COLO829 (cell line): Measurements from ENCODE around the gene SCAF4.
"Not testable (repeated sequence)": the region's sequence is repeated elsewhere in the genome, so short reads cannot be mapped to it uniquely, and the experiment has no call there.

Source experiments
- DNase-seq: peaks from one replicate; pipeline ENCODE4 v3.0.0; 2012; ENCODE audit warnings: low spot score

Gene SCAF4, protein sequence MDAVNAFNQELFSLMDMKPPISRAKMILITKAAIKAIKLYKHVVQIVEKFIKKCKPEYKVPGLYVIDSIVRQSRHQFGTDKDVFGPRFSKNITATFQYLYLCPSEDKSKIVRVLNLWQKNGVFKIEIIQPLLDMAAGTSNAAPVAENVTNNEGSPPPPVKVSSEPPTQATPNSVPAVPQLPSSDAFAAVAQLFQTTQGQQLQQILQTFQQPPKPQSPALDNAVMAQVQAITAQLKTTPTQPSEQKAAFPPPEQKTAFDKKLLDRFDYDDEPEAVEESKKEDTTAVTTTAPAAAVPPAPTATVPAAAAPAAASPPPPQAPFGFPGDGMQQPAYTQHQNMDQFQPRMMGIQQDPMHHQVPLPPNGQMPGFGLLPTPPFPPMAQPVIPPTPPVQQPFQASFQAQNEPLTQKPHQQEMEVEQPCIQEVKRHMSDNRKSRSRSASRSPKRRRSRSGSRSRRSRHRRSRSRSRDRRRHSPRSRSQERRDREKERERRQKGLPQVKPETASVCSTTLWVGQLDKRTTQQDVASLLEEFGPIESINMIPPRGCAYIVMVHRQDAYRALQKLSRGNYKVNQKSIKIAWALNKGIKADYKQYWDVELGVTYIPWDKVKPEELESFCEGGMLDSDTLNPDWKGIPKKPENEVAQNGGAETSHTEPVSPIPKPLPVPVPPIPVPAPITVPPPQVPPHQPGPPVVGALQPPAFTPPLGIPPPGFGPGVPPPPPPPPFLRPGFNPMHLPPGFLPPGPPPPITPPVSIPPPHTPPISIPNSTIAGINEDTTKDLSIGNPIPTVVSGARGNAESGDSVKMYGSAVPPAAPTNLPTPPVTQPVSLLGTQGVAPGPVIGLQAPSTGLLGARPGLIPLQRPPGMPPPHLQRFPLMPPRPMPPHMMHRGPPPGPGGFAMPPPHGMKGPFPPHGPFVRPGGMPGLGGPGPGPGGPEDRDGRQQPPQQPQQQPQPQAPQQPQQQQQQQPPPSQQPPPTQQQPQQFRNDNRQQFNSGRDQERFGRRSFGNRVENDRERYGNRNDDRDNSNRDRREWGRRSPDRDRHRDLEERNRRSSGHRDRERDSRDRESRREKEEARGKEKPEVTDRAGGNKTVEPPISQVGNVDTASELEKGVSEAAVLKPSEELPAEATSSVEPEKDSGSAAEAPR

DNA sequence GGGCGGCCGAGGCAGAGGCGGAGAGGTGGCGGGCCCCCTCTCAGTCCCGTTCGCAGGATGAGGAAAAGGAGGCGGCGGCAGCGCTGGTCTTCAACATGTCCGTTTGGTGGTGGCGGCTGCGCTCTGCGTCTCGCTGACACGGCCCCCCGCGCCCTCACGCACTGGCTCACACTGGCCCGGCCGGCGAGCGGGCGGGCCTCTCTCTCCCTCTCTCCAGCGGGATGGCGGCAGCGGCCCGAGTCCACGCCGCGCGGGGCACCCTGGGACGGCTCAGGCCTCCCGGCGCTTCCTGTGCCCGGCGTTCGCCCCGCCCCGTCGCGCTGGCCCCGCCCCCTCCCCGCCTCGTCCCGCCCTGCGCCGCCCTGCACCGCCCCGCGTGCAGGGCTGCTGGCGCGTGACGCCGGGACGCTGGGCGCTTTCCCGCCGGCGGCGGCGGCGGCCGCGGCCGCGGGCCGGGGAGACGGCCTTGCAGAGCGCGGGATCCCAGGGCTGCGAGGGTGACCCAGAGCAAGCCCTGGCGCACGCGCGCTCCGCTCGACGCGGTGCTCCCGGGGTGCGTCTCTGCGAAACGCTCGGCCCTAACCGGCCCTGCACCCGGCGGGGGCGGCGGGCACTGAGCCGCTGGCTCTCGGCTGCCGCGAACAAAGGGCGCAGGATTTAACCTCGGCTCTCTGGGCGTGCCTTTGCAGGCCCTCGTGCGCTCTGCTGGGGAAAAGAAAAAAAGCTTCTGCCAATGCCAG is at the start of gene SCAF4:
TSS of gene SCAF4 (minus strand) at position 262 of the 740 bp plus-strand sequence. CDS start 426 bp downstream, outside the sequence.
- peak; percentile 94 for DNase-seq

- DNase-seq, result no peak
Measured at GRCh38 chr21:31780944-31781343, 49.0 kb upstream of the SCAF4 start.

DNA sequence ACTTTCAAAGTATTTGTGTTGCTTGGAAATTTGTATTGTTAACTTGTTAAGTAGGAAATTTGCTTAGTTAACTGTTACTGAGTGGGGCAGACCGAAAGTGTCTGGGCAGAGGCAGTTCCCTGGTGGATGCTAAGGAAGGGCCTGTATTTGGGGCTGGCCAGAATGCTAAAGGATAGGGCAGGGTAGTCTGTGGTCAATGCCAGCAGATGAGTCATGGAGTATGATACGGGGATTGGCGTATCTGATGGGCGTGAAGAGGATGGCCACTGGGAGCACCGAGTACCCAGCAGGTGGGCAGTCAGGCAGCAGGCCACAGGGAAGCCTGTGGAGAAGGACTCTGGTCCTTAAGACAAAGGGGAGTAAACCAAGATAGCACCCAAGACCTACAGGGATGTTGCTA is 46.6 kb upstream of the SCAF4 start:
- no peak for DNase-seq

DNA sequence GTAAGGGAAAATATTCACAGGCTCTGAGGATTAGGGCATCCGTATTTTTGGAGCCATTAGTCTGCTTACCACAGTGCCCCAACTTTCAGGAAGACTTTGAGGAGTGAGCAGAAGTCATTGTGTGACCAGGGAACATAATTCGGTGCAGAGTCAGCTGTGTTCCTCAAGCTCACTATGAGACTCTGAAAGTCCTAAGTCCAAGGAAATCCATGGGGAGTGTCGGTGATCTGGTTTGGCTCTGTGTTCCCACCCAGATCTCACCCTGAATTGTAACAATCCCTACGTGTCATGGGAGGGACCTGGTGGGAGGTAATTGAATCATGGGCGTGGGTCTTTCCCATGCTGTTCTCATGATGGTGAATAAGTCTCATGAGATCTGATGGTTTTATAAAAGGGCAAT is 45.9 kb upstream of the SCAF4 start:
- DNase-seq, result no peak

GRCh38 chr21:31774031-31774430 is 42.1 kb upstream of the SCAF4 start:
- no peak for DNase-seq

- no peak for DNase-seq
Measured at GRCh38 chr21:31772674-31773555, 41.0 kb upstream of the SCAF4 start.

- no peak for DNase-seq
Measured at GRCh38 chr21:31771685-31772084, 39.8 kb upstream of the SCAF4 start.

GRCh38 chr21:31768710-31769109 is 36.8 kb upstream of the SCAF4 start:
- DNase-seq, result no peak

- no peak for DNase-seq
Measured at GRCh38 chr21:31766899-31767298, 35.0 kb upstream of the SCAF4 start.

DNA sequence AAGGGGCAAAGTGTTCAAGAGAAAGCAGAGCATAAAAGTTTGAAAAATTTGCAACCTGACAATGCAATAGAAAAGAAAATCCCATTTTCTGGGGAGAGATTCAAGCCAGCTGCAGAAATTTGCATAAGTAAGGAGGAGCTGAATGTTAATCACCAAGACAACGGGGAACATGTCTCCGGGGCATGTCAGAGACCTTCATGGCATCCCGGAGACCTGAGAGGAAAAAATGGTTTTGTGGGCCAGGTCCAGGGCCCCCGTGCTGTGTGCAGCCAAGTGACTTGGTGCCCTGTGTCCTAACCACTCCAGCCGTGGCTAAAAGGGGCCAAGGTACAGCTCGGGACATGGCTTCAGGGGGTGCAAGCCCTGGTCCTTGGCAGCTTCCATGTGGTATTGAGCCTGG is 33.9 kb upstream of the SCAF4 start:
- not testable (repeated sequence) for DNase-seq

DNA sequence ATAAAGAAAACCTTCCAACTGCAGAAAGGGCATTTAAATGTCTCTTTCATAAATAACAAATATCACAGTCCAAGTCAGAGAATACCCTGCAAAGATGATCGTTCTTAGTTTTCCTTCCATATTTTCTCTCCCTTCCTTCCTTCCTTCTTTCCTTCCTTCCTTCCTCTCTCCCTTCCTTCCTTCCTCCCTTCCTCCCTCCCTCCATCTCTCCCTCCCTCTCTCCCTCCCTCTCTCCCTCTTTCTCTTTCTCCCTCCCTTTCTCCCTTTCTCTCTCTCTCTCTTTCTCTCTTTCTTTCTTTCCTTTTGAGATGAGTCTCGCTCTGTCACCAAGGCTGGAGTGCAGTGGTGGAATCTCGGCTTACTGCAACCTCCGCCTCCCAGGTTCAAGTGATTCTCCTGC is 29.0 kb upstream of the SCAF4 start:
- DNase-seq, result no peak

DNA sequence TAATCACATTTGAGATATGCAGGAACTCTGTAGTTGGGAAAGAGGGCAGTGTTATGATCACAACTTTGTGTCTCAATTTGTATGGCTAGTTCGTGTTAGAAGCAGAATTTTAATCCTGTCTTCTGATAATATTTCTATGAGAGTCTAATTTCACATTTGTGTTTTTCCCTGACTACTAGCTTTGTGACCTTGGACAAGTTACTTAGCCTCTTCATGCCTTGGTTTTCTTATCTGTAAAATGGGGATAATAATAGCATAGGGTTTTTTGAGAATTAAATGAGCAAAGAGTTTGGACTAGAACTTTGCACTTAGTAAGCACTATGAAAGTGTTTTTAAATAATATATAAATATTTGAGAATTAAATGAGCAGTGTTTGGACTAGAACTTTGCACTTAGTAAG is 24.9 kb upstream of the SCAF4 start:
- DNase-seq, result no peak

DNA sequence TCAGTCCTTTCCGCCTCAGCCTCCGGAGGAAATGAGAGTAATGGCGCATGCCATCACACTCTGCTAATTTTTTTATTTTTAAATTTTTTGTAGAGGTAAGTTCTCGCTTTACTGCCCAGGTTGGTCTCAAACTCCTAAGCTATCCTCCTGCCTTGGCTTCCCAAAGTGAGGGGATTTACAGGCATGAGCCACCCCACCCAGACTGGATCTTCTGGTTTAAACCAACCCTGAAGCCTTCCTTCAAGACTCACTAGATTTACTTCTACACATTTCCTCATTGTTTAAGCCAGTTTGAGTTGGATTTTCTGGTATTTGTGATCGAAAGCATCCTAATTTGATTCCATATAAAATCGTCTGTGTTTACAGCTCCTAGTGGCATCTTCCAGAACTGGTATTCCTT is 23.1 kb upstream of the SCAF4 start:
- no peak for DNase-seq

DNA sequence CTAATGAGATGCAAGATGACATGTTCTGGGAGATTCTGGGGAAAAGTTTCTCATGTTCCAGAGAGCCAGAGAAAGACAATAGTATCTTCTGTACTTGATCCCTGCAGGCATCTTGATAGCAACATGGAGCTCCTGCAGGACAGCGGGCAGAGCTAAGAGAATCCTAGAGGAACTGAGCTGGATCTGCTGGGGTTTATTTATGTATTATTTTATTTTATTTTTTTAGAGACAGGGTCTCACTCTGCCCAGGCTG is 22.7 kb upstream of the SCAF4 start:
- peak; percentile 68 for DNase-seq

- no peak for DNase-seq
Measured at GRCh38 chr21:31753949-31754707, 22.2 kb upstream of the SCAF4 start.

GRCh38 chr21:31752967-31753366 is 21.0 kb upstream of the SCAF4 start:
- DNase-seq, result no peak

DNA sequence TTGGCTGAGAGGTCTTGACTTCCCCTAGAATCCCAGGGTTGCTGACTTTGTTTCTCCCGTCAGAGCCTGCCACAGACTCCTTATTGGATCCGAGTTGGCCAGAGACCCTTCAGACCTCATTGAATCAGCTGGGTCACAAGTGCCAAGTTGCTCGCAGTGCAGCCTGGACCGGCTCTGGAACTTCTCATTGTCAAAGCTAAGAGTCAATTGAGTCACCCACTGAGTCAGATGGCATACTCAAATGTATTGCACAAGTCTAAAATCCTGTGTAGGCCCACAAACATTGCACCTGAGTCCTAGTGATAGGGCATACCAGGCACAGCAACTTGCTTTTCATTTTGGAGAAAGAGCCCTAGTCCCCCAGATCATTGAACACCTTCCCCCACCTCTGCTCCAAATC is 20.4 kb upstream of the SCAF4 start:
- no peak for DNase-seq

- no peak for DNase-seq
Measured at GRCh38 chr21:31750843-31751242, 18.9 kb upstream of the SCAF4 start.

DNA sequence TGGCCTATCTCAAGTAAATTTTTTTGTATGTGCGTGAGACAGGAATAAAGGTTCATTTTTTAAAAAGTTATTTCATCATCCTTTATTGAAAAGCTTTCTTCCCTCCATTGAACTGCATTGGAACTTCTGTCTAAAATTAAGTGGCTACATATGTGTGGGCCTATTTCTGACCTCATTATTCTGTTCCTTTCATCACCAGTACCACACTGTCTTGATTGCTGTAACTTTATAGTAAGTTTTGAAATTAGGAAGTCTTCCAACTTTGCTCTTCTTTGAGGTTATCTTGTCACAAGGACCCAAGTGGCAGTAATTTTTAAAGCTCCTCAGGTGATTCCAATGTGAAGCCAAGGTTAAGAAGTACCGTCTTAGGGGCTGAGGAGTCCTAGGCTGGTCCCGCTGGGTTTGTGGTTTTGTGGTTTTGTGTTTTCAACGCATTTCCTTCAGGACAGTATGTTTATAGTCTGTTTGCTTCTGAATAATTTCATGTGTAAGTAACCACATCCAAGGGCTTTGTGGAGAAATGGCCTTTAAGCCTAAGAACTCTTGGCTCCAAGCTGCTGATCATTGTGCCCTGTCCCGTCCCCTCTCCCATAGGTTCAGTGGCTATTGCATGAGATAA is 12.4 kb upstream of the SCAF4 start:
- no peak for DNase-seq

- no peak for DNase-seq
Measured at GRCh38 chr21:31743712-31744111, 11.8 kb upstream of the SCAF4 start.
